NOMO-1 treated with DMSO at 0.1 percent for 48 hours (cell line): ENCODE results near the gene AIFM3.

Experiments used
- DNase-seq: peaks from one replicate; lab custom pipeline; 2025; ENCODE audit not compliant: unreplicated experiment; lab: John Stamatoyannopoulos, UW

Gene AIFM3

DNA sequence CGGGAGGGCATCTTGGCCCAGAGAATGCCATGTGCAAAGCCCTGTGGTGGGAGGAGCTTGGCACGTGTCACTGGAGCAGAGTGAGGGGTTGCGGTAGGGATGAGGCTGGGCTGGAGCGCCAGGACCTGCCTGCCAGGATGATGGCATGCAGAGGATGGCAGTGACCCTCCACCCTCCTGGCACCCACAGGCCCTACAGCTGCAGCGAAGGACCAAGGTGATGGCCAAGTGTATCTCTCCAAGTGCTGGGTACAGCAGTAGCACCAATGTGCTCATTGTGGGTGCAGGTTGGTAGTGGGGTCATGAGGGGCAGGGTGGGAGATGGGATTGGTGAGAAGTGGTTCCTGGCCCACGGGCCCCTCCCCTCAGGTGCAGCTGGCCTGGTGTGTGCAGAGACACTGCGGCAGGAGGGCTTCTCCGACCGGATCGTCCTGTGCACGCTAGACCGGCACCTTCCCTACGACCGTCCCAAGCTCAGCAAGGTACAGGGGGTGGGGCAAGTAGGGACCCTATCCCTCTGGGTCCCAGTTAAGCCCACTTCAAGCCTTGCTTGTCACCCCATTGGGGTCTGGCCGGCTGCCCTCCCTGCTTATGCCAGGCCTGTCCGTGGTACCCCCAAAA lies 7.4 kb downstream of the AIFM3 start:
- no peak for DNase-seq

DNA sequence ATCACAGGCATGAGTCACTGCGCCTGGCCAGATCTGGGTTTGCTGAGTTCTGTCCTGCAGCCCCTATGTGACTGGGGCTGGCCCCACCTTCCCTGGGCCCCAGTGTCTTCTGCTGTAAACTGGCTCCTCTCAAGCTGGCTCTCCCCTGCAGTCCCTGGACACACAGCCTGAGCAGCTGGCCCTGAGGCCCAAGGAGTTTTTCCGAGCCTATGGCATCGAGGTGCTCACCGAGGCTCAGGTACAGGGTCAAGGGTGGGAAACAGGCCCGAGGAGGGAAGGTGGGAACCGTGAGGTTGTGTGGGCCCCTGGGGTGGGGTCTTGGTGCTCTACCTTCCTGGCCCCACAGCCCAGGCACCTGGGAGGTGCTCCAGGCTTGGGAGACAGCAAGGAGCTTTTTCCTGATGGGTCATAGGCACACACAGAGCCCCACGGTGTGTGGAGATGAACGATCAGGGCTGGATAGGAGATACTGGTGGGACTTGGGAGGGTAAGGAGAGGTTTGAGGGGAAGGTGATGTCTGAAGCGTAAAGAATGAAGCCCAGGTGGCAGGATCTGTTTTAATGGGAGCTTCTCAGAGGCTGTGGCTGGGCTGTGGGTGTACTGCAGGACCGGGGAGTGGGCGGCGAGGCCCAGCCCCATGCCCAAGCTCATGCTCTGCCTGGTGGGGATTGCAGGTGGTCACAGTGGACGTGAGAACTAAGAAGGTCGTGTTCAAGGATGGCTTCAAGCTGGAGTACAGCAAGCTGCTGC lies 8.7 kb downstream of the AIFM3 start:
- no peak for DNase-seq

DNA sequence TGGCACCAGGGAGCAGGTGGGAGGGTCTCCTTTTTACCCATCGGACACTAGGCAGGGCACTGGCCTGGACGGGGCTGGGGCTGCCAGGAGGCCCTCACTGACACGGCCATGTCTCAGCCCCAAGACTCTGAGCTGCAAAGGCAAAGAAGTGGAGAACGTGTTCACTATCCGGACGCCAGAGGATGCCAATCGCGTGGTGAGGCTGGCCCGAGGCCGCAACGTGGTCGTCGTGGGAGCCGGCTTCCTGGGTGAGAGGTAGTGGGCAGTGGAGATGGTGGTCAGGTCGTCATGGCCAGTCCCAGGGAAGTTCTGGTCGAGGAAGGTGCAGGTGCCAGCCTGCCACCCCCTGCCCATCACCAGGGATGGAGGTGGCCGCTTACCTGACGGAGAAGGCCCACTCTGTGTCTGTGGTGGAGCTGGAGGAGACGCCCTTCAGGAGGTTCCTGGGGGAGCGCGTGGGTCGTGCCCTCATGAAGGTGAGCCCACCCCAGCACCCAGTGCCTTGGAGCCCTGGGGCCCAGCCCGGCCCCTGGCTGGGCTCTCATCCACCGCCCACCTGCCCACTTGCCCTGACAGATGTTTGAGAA lies 9.3 kb downstream of the AIFM3 start:
- no peak for DNase-seq

DNA sequence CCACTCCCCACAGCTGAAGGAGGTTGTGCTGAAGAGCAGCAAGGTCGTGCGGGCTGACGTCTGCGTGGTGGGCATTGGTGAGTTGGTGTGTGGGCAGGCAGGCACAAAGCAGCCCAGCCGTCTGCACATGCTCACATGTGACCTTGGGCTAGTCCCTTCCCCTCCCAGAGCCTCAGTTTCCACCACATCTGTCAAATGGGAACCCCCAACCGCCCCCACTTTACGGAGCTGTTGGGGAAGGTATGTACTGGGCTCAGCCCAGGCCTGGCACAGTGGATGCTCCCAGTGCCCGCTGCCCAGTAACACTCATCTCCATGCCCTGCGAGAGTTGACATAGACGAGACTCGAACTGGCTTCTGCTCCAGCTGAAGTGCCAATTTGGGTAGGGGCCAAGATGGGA lies 10.0 kb downstream of the AIFM3 start:
- DNase-seq: no peak

DNA sequence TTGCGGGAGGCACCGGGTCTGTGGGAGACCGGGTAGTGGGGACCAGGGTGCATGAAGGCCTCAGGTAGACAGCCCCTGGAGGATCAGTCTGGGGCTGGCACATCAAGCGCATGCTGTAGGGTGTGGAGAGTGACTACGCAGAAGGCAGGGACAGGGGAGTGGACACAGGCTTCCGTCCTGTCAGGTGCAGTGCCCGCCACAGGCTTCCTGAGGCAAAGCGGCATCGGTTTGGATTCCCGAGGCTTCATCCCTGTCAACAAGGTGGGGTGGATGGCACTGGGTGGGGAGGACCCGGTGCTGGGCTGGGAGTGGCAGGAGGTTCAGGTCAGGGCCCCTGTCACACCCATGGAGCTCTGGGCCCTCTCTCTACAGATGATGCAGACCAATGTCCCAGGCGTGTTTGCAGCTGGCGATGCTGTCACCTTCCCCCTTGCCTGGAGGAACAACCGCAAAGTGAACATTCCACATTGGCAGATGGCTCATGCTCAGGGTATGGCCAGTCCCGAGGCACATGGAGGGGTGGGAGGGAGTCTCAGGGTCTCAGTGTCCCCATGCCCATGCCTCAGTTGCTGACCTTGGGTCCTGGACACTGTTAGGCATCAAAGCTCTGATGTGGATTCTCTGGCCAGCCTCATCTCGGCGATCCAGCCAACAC lies 10.6 kb downstream of the AIFM3 start:
- DNase-seq: no peak

DNA sequence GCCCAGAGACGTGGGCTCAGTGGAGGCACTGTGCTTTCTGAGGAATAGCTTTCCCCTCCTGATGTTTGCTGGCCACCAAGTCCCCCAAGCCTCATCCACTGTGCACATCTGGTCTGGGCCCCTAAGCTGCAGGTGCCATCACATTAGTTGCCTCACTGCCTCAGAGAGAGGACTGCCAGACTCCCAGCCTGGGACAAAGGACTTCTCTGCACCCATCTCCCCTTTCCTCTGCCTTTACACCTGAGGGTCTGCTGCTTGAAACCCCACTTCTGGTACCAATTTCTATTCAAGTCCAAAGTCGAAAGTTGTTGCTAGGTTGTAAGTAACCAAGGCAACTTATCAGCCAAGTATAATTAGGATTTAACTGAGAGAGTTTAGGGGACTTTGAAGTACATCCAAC lies 11.4 kb downstream of the AIFM3 start:
- DNase-seq: peak; percentile 2

DNA sequence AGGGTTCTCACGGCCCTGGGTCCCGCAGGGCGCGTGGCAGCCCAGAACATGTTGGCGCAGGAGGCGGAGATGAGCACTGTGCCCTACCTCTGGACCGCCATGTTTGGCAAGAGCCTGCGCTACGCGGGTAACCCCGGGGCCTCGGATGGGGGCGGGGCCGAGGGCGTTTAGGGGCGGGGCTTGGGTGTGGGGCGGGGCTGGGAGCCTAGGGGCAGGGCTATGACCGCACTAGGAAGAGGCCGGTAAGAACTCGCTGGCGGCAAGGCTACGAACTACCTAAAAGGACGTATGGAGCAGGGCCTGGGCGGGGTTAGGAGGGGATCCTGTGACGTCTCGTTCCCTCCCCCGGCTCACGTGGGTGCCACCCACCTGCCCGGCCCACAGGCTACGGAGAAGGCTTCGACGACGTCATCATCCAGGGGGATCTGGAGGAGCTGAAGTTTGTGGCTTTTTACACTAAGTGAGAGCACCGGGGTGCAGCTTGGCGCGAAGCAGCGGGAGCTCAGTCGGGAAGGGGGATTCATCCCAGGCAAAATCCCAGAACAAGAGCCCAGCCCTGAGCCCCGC lies 12.3 kb downstream of the AIFM3 start:
- DNase-seq: no peak

DNA sequence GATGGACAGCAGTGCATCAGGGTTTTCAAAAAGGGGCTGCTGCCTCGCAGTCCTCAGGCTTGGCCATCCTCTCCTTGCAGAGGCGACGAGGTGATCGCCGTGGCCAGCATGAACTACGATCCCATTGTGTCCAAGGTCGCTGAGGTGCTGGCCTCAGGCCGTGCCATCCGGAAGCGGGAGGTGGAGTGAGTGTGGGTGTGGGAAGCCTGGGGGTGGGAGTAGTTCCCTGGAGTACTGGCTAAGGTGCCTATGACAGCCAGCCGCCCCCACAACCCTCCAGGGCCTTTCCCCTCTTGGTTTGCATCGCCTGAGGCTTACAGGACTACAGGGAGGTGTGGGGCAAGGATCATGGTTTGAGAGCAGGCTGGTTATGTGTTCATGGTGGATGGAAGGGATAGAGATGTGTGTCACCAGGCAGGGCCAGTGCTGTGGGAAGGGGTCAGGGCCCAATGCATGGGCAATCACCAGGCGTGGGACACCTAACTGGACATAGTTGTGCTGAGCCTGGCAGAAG lies 12.9 kb downstream of the AIFM3 start:
- no peak for DNase-seq

DNA sequence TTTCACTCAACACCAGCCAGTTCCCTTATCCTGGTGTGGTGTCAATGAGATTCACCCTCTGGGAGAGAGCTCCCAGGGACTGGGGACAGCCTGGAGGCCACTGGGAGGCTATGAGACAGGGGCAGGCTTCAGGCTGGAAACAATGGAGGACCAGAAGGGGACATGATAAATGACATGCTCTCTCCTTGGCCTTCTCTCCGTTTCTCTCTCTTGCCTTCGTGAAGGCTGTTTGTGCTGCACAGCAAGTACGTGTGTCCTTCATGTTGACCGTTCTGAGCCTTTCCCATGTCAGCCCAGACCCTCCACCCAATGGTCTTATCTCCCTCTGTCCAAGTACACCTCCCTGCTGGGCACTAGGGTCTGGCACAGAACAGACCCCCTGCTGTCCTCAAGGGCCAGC lies 13.5 kb downstream of the AIFM3 start:
- DNase-seq: no peak

DNA sequence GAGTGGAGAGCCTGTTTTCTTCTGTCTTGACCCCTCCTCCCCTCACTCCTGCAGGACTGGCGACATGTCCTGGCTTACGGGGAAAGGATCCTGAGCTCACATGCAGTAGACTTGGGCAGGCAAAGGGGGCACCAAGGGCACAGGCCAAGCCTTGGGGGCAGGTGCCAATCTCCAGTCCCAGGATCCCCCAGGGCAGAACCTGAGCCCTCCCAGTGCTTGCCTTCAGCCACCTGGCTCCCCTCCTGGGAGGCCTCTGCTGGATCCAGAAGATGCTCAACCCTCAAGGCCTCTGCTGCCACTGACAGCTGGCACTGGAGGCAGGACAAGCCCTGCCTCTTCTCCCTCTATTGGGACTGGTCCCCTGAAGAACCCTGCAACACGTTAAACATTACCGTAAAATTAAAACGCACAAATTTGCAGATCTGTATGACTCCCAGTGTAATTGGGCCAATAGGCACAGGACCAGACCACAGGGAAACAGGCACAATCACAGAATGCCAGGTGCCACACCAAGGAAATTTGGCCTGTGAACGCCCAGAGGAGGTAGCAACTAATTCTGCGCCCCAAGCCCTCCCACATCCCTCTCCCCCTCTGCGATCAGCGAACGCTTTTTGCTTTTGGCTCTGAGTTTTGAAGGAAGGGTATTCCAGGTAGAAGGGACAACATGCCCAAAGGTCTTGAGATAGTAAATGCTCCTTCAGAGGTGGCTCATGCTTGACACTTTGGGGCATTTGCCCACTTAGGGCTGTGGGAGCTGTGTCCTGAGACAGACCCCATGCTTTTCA lies 14.1 kb downstream of the AIFM3 start:
- DNase-seq: no peak

DNA sequence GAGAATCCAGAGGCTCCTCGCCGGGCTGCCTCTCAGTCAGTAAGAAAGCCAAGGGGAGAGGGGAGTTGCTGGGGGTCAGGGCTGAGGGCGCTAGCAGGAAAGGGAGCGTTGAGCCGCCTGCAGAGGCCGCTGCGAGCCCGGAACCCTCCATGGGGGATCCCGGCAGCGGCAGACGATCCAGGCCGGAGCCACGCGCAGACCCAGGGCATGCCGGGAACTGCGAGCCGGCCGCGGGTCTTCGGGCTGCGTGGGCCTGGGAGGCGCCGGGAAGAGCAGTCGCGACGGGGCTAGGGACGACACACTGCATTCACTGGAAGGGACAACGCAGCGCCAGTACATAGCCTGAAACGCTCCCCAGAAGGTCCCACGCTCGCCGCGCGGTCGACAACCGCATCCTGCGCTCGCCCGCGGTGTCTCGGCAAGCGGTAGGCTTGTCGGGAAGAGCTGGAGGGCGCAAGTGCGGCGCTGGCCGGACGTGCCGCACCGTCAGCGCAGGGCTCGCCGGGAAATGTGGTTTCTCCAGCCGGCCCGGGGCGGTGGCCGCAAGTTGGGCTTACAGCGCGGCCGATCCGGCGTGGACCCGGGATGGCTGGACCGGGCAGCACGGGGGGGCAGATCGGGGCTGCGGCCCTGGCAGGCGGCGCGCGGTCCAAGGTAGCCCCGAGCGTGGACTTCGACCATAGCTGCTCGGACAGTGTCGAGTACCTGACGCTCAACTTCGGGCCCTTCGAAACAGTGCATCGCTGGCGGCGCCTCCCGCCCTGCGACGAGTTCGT lies 14.9 kb downstream of the AIFM3 start, which contains the start of gene LZTR1:
Gene LZTR1 (plus strand): TSS at position 511 of the 776 bp plus-strand sequence. CDS start 75 bp downstream, at position 586.
- peak; percentile 81 for DNase-seq

DNA sequence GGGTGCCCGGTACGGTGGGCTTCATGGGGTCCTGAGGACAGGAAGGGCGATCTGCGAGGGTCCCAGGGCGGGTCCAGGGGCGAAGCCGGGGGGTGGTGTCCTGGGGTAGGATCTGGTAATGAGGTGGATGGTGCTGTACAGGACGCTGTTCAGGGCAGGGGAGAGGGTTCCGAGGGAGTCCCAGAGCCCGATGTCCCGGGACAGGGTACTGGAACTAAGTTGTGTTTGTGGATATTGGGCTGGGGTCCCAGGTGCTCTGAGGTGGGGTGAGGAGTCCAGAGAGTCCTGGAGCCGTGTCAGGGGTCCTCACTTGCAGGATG lies 15.5 kb downstream of the AIFM3 start:
- DNase-seq: no peak

DNA sequence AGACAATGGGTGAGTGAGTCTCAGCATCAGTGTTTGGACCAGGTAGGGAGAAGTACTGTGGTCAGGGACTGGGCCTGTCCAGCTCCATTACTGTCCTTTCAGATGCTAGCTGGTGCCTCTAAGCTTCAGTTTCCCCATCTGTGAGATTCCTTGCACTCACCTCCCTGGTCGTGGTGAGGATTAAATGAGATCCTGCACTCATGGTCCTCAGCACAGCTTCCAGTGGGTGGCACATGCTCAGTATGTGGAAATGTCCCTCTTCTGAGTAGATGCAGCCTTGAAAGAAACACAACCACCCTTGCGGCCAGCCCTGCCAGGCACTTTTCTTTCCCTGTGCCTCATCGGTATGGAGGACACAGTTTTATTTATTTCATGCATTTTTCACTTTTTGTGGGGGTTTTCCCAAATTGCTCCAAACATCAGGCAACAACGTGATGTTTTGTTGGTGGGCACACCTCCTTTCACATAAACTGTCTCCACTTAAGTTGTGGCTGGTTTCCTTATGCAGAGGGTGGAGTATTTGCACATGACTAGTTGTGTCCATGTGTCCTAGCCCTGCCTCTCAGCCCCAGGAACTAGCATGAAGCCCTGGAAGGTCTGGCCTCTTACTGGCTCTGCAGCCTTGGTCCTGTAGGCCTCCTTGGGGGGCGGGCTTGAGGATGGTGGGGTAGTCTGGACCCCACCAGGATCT lies 16.2 kb downstream of the AIFM3 start:
- no peak for DNase-seq

DNA sequence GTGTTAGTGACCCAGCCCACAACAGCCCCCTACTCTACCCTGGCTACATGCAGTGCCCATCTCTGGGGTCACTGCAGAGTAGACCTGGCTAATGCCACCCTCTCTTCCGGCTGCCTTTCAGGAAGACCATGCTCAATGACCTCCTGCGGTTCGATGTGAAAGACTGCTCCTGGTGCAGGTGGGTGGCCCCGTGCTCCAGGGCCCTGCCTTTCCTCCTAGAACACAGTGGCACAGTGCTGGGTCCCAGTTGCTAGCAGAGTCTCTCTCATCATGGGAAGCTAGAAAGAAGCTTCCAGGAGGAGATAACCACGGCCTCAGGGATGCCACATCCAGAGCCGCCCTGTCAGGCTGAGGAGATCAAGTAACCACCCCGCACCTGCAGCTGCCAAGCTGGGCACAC lies 18.7 kb downstream of the AIFM3 start:
- DNase-seq: no peak

DNA sequence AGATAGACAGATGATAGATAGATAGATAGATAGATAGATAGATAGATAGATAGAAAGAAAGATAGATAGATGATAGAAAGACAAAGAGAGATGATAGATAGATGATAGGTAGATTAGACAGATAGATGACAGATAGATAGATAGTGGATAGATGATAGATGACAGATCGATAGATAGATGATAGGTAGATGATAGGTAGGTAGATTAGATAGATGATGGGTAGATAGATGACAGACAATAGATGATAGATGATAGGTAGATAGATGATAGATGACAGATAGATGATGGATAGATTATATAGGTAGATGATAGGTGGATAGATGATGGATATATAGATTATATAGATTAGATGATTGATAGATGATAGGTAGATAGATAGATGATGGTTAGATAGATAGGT lies 19.3 kb downstream of the AIFM3 start:
- DNase-seq: no peak

DNA sequence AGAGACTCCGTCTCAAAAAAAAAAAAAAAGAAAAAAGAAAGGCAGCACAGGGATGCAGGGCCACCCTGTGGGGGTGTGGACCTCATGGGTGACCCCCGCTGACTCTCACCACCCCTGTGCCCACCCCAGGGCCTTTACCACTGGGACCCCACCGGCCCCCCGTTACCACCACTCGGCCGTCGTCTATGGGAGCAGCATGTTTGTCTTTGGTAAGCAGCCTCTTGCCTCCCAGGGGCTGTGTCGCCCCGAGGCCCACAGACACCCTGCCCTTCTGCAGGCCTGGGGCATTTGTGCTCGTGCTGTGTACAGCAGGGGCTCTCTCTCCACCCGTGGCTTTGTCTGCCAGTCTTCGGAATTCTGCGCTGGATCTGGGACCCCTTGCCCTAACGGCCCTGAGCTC lies 20.3 kb downstream of the AIFM3 start:
- DNase-seq: no peak

DNA sequence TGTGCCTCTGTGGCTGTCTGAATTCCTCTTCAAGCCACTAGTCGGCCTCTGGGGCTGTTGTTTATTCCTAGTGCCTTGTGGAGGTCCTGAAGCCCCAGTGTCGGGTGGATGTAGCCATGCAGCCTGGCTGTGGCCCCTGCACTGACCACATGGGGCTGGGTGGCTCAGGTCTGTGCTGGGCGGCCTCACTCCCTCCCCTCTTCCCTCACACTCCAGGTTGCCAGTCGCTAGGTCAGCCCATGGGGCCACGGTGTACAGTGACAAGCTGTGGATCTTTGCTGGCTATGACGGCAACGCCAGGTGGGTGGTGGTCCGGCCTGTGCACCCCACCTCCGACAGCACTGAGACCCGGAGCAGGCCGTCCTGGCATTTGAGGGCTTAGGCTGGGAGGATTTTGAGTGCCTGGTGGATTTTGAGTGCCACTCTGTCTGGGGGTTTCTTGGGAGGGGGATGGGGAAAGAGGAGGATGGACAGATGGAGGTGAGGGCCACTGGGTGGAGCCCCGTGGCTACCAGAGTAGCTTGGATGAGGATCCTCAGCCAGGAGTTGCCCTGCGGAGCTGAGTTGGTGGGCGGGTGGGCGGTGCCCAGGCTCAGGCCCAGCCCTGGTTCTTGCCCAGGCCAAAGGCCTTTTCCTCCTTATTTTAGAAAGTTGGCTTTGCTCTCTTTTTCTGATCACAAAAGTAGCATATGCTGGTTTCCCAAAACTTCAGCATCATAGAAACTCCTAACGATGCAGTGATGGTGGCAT lies 21.7 kb downstream of the AIFM3 start:
- DNase-seq: no peak

DNA sequence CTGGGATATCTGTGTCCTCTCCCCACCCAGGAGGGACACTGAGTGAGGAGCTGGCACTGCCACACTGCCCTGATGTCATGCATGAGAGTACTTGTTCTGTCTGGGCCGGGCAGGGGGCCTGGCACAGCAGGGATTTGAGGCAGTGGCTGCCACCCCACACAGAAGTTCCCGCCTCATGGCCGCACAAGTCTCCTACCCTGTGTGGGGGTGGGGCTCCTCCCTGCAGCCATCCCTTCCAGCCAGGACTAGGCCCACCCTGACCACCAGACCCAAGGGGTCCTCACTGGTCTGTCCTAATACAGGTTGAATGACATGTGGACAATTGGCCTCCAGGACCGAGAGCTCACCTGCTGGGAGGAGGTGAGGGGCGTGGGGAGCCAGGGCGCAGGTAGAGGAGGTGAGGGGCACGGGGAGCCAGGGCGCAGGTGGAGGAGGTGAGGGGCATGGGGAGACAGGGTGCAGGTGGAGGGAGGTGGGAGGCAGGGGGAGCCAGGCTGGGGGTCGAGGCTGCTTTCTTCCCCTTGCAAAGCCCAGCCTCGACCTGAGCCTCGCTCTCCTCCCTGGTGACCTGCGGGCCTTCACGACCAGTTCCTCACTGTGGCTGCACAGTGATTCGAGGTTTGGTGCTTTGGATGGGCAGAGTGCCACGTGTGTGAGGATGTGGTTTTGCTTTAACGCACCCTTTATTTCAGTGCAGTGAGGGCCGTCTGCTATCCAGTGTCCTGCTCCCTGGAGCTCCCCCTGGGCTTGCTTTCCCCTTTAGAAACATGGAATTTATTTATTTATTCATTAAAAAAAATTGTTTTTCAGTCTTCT lies 22.5 kb downstream of the AIFM3 start:
- no peak for DNase-seq
